LHCN-M2 (cell line): ENCODE results near the gene LILRA2. TPM values are rescaled to one million over a fixed set of nuclear protein-coding genes. Genes with fewer than 3 reads are reported as not detected.

Experiments
- total RNA-seq: library from RNA; depleted of rRNA; stranded (reverse); fragments of >200 nt; gene quantifications from 2 replicates; pipeline ENCODE4 v1.2.3, GENCODE V29; 2014; rRNA removed

LILRA2 gene
- total RNA-seq, 1 experiment from 2014 or later: not detected

Other genes starting within 250 kb of the LILRA2 start
- not detected in 2 replicates for gene LILRA4, start 234.6 kb upstream of the LILRA2 start, total RNA-seq
- not detected in 2 replicates for gene LAIR1, start 208.9 kb upstream of the LILRA2 start, total RNA-seq
- not detected in 2 replicates for gene TTYH1, start 158.3 kb upstream of the LILRA2 start, total RNA-seq
- gene LENG8, start 124.6 kb upstream of the LILRA2 start, total RNA-seq: 35.4 and 36.7 TPM in 2 replicates
- gene LENG9, start 110.0 kb upstream of the LILRA2 start, total RNA-seq: 3.8 and 8.2 TPM in 2 replicates
- 9.2 and 9.5 TPM in 2 replicates for gene CDC42EP5, start 100.5 kb upstream of the LILRA2 start, total RNA-seq
- gene LAIR2, start 71.0 kb upstream of the LILRA2 start, total RNA-seq: not detected in 2 replicates
- gene LILRA1, start 19.8 kb downstream of the LILRA2 start, total RNA-seq: not detected in 2 replicates
- gene LILRB1, start 56.7 kb downstream of the LILRA2 start, total RNA-seq: not detected in 2 replicates
- gene LILRB4, start 89.2 kb downstream of the LILRA2 start, total RNA-seq: not detected in 2 replicates
- gene KIR3DL3, start 150.7 kb downstream of the LILRA2 start, total RNA-seq: not detected in 2 replicates
- not detected in 2 replicates for gene KIR2DL3, start 164.7 kb downstream of the LILRA2 start, total RNA-seq
- not detected in 2 replicates for gene KIR2DL1, start 196.0 kb downstream of the LILRA2 start, total RNA-seq
- not detected in 2 replicates for gene KIR2DL4, start 229.8 kb downstream of the LILRA2 start, total RNA-seq
- not detected in 2 replicates for gene KIR3DL1, start 242.7 kb downstream of the LILRA2 start, total RNA-seq